Measurements from ENCODE around the gene SMYD3.

SMYD3 gene

DNA sequence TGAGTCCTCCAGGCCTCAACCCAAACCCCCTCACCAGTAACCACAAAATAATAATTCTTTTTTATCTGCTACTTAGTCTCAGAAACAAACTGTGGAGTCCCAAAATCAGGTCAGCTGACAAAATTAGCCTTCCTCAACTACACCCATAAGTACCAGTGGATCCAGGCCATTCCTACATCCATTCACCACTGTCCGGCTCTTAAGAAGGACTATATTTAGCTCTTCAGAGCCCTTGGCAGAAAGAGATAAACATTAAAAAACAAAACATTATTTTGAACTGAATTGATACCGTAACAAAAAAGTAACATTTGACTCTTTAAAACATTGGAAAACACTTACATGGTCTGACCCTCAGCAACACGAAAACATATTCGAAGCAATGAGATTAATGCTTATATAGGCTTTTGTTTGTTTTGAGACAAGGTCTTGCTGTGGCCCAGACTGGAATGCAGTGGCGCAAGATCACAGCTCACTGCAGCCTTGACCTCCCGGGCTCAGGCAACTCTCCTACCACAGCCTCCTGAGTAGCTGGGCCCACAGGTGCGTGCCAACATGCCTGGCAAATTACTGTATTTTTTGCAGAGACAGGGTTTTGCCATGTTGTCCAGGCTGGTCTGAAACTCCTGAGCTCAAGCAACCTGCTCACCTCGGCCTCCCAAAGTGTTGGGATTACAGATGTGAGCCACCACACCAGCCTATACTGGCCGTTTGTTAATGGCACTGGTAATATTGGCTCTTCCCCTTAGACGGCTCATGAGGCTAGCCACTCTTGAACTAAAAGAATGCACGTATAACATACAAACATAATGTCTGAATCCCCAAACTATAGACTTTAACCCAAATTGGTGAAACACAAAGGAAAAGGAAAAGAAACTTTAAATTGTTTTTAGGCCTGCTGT lies 330.7 kb downstream of the SMYD3 start:
- DNase-seq (ENCODE audit: low read depth in 2 of 2): no peak

DNA sequence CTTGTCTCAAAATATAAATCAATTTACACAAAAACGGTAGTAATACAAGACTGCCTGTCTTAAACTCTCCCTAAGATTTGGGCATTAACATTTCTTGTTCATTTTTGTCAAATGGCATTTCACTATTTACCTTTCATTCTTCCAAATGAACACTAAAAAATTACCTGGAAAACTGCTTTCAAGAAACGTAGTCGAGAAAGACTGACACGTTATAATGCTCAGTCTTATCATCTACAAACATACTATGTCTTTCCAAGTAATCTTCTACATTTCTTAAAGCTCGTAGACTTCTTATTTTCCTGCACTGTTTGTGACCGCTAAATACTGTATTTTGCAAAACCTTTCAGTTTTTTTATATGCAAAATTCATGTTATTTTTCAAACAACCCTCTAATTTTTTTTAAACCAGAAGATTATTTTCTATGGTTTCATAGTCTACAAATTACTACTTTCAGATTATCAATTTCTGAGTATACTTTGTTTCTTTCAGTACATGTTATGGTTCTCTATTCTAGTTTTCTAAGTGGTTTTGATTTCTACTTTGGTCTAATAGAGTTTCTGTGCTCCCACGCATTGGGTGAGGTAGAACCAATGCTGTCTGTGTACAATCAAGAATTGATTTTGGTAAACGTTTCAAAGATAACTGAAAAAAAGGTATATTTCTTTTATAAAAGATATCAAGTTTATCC lies 336.4 kb downstream of the SMYD3 start:
- no peak for DNase-seq (ENCODE audit: low read depth in 2 of 2)

DNA sequence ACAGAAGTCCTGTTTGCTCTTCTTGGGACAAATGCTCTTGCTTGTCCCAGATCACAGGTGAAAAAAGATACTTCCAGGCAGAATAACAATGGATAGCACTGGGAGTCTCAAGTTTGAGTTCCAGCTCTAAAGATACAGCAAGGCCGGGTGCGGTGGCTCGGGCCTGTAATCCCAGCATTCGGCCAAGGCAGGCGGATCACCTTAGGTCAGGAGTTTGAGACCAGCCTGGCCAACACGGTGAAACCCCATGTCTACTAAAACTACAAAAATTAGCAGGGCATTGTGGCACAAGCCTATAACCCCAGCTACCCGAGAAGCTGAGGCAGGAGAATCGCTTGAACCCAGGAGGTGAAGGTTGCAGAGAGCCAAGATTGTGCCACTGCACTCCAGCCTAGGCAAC lies 337.6 kb downstream of the SMYD3 start:
- no peak for DNase-seq (ENCODE audit: low read depth in 2 of 2)

DNA sequence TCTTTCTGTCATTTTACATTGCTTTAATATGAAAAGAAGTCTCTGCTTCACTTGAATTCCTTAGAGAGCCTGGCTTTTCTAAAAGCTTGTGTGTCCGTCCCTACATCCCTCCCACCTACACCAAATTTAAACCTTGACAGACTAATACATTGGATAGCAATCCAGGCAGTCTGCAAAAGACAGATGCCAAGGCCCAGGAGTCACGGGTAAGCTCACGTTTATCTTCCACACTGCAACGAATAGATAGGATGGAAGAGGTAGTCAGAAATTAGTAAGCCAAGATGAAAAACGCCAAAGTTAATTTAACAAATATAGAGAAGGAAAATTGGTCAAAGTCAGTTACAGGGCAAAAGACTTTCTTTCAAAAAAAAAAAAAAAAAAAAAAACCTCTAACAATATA lies 338.1 kb downstream of the SMYD3 start:
- no peak for DNase-seq (ENCODE audit: low read depth in 2 of 2)

DNA sequence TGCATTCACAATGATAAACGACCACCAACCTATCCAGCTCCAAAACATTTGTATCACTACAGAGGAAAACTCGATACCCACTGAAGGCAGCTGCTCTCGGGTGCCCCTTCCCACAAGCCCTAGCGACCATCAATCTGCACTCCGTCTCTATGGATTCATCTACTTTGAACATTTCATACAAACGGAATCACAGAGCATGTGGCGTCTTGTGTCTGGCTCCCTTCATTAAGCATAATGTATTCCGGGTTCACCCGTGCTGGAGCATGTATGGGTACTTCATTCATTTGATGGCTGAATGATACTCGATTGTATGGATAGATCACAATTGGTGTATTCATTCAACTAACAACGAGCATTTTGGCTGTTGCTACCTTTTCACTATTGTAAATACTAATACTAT lies 340.2 kb downstream of the SMYD3 start:
- DNase-seq (ENCODE audit: low read depth in 2 of 2): no peak

DNA sequence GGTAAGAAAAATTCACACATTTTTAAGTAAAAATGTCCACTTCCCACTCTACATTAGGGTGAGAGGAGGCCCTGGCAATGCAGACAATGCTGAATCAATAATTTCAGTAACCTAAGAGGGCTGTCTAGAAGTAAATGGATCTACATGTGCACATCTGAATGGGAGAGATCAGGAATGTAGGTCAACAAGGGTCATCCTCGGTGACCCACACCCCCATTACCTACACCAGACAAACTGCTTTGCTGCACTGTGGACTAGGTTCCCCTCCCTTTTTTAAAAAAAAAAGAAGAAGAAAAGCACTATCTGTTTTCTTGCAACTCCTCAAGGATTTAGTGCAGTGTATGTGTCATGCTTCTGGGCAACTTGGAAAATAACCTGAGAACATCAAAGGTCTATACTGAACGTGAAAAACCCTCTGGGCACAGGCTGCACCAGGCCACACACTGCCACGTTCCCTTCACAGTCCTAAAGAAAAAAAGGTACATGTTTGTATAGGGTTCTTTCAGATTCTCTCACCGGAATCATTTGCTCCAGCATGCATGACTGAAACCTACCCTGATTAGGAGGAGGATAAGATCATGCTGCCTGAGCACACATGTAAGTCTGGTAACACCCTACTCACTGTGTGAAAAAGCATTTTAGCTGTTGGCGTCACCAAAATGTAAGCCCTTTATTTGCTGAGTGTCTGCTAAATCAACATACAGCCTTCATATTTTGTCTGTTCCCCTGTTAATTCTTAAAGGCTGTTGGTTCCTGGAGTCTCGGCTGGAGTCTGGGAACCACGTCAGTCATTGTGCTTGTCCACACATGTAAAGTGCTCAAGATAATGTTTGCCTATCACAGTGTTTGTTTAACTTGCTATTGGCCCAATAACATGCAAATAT lies 341.0 kb downstream of the SMYD3 start:
- DNase-seq (ENCODE audit: low read depth in 2 of 2): no peak

DNA sequence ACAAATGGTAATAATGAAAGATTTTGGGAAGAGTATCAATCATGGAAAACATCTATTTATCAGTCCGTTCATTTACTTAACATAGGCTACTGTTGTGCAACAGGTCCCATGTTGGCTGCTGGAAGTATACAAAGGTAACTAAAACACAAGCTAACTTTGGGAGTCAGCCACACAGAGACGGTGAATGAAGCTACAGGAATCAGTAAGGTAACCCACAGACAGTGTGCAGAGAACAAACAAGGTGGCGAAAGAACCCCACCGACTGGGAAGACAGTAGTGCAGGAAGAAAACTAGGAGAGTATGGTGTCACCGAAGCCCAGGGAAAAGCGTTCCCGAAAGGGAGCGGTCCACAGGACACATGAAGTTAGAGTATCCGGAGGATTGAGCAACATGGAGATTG lies 342.3 kb downstream of the SMYD3 start:
- DNase-seq (ENCODE audit: low read depth in 2 of 2): no peak

DNA sequence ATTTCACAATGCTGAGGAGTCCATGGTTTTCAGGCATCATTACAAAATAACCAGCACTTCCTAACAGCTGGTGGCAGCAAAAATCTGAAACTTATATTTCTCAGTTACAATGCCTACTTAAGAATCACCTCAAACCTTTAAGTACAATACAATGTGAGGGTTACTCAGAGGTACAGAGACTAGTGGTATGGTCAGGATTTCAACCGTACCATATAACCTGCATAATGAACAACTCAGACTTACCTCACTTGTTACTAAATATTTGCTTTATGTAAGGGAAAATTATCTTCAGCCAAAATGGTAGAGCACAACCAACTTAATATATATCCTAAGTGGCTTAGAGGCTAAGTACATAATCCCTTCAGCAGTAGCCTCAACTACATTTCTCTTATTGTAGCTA lies 344.5 kb downstream of the SMYD3 start:
- DNase-seq (ENCODE audit: low read depth in 2 of 2): no peak

DNA sequence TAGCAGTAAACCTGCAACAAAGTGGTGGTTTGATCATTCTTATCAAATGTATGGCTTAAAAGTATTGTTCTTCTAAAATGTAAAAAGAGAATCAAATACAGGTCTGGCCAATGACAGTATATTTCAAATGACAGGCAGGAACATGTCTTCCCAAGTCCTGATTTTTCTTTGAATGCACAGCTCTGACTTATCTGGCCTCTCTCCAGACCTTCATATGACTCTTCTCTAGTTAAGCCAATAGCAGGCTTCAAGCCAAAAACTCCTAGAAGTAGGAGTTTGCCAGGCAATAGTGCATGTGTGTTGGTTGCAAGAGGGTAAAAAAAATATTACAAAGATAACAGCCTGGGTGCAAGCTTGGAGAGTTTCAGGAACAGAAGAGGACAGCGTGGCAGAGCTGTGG lies 345.5 kb downstream of the SMYD3 start:
- no peak for DNase-seq (ENCODE audit: low read depth in 2 of 2)

DNA sequence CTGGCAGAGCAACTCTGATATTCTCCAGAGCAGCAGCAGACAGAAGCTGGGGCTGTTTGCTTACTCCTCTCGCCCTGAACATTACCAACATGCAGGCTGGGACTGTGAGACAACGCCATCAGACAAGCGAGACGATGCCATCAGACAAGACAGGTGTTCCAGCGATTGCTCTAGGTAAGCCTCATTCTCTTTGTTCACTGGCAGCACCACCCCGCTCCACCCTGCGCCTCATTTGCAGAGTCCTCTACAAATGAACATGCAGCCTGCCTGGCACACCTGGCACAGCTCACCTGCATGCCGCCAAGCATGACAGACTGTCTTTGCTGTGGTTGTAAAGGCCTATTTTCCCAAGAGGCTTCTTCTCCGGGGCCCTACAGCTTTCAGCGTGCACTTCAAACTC lies 346.2 kb downstream of the SMYD3 start:
- DNase-seq (ENCODE audit: low read depth in 2 of 2): no peak

DNA sequence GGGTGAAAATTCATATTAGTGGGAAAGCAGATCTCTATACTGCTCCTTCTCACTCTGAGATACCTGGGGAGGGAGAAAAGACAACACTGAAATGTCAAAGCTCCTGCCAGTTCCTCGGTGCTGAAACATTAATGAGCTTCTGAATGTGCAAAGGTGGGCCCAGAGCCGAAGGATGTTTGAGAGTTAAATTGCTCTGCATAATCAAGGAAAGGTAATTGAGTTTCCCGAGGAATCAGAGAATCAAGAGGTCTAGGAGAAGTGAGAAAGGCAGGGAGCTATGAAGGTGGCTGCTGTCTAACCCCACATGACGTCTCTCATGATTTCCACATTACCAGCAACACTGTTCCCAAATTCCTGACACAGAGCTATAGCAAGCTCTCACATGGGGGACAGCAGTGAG lies 346.7 kb downstream of the SMYD3 start:
- DNase-seq (ENCODE audit: low read depth in 2 of 2): no peak

DNA sequence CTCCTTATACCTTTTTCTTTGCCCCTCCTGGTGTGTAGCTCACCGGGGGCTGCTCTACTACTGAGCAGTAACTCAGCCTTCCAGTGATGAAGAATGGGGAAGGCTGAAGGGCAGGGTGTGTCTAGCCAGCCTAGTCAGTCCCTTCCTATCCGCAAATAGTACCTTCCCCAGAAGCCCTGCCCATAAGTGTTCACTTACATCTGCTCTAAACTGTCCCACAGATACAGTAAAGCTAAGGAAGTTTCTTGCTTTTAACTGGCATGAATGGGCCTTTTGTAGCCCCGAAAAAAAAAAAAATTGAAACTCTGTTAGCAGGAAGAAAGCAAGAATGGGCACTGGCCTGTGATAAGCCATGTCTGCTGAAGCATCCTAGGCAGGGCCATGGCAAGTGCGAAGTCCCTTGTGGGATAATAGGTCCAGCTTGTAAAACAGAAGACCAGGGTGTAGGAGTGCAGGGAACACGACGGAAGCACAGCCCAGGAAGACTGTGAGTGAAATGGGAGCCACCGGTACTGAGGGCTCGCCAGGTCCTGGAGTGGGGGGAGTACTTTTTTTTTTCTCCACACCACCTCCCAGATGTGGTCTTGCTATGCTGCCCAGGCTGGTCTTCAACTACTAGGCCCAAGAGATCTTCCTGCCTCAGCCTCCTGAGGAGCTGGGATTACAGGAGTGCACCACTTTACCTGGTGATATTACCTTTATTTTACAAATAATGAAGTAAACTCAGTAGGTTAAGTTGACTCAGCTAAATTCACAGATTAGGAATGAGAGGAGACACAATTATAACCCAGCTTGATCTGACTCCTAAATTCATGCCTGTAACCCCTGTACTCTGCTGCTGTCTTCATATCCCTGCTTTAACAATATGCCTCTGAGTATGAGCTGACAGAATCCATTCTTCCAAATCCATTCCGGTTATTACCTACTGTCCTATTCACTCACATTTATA lies 347.5 kb downstream of the SMYD3 start:
- DNase-seq (ENCODE audit: low read depth in 2 of 2): no peak

DNA sequence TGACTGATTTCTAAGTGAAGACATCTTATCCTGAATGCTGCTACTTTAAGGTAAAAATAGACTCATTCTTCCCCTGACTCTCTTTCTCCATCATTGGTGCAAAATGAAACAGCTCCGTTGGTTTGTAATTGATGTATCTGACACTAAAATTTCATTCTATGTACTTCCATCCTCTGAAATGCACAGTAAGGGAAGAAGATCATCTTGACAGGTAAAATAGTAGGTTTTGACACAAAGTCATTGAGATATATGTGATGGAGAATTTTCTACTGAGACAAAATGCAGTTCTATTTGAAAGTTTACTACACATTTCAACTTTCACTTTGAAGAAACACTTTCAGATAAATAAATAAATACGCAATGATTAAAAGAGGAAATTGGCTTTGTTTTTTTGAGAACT lies 348.9 kb downstream of the SMYD3 start:
- no peak for DNase-seq (ENCODE audit: low read depth in 2 of 2)

DNA sequence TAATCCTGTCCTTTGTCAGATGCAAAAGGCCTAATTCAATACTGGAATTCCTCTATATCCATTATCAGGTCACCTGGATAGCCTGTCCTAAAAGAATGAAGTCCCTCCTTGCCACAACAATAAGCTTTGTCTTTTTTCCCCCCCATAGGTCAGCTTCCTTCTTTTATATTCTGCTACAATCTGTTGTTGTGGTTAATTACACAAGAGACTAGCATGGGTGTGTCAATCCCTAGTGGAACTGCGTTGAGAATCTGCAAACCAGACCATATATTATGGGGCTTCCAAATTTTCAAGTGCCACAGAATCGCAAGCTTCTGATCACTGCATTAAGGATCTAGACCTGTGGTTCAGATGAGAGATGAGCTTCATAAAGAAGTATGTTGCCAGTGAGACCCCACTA lies 349.6 kb downstream of the SMYD3 start:
- no peak for DNase-seq (ENCODE audit: low read depth in 2 of 2)

DNA sequence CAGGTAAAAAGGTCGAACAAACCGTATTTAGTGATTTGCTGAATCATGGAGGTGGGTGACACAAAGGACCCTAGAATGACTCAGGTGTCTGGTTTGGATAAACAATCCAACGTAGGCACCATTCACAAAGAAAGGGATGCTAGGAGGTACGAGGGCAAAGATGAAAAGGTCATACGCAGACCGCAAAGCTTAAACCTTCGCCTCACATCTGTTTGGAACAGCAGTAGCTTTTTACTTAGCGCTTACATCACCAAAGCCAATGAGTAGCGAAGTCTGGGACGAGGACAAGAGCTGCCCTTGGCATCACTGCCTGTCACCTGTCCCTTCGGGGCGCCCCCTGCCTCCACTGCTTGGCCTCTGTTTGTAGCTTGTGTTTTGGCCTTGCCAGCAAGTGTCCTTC lies 350.2 kb downstream of the SMYD3 start:
- DNase-seq (ENCODE audit: low read depth in 2 of 2): no peak

DNA sequence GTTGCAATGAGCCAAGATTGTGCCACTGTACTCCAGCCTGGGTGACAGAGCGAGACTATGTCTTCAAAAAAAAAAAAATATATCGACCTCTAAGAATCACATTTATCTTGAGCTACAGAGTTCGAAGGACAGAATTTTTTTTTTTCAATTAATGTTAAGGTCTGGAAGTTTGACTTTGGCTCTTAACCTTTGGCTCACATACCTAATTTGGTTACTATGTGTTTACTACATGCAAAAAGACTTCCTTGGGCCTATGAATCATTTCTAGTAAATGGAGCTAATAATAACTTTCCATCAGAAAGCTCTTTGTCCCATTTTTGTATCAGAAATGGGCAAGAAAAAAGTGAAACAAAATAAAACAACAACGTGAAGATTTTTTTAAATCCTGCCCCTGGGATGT lies 351.2 kb downstream of the SMYD3 start:
- no peak for DNase-seq (ENCODE audit: low read depth in 2 of 2)

DNA sequence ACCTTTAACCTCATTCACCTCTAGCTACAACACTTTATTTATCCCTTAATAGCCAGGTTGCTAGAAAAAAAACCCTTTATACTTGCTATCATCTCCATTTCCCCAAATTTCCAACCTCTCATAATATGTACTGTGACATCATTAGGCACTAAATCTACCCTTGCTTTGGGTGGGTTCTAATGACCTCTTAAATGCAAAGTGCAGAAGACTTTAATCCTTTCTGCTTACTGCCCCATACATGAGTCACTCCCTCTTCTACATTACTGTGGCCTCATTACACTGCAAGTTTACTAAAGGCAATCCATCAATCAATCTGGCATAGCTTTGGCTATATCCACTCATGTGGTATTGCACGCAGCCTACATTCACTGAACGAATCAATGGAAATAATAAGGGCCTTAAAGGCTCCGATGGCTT lies 353.3 kb downstream of the SMYD3 start:
- no peak for DNase-seq (ENCODE audit: low read depth in 2 of 2)

DNA sequence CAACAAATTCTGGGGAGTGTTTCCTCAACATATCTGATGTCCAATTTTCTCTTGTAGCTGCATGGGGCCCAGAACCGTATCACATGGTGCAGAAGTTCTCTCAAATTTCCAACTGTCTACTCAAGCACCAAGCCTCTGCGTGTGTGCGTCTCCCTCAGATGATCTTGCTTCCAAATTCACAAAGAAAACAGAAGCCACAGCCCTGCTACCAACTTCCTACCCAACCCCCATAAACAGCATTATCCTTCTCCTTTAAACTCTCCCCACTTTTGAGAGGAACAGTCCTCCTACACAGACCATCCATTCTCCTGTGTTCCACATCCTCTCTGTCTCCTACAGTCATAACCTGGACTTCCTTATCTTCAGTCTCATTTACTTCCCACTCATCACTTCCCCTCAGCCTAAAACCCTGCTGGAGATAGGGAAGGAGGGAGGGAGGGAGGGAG lies 354.1 kb downstream of the SMYD3 start:
- no peak for DNase-seq (ENCODE audit: low read depth in 2 of 2)

DNA sequence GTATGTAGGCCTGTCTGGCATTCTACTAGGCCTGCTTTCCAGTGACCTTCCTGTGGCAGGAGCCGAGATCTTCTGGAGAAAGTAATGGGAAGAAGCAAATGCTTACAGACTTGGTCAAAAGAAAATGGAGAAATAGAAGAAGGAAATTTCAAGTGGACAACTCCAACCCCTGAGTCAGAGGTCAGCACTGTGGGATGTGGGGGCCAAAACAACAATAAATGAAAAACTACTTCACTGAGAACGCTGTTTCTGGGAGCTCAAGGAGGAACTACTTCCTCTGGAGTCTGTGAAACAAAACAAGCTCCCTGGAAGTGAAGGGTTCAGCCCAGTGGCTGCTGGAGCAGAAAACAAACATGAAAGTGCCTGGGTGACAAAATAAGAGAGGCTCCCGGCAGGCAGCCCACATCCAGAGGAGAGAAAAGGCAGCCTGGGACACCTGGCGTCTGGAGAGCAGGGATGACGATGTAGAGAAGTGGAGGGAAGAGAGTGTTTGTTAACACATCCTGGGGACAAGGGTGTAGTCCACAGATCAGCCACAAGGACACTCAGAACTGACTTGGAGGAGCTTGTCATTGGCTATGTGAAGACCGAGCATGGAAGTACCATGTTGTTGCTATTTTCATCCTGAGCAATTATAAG lies 355.2 kb downstream of the SMYD3 start:
- DNase-seq (ENCODE audit: low read depth in 2 of 2): no peak

DNA sequence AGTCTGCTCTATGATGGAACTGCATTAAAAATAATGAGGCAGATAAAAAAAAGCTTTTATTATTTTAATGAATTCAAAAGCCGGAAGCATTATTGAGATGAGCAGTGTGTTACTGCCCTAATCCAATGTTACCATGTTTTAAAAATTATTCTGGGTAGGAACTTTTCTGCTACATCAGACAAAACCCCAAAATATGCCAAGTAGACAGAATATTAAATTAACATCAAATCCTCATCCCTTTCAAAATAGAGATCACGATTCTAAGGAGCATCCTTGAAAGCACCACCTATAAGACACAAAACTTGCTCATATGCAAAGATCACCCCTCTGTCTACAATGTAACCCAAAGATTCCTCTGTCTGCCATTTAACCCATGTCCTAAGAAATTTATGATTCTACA lies 357.5 kb downstream of the SMYD3 start:
- no peak for DNase-seq (ENCODE audit: low read depth in 2 of 2)
